ENCODE data around the gene PSTK.

- no peak for TF ChIP-seq CTCF (IDR thresholded peaks at IDR 0.05)
- TF ChIP-seq POLR2A (IDR thresholded peaks at IDR 0.05): no peak
These were observed 36.0 kb downstream of the PSTK start for GRCh38 chr10:123016228-123016627.
